HepG2 (cell line): Measurements from ENCODE around the gene IFIT1B. TPM values are rescaled to one million over a fixed set of nuclear protein-coding genes. Genes with fewer than 3 reads are reported as not detected.
"Not testable (repeated sequence)": the region's sequence is repeated elsewhere in the genome, so short reads cannot be mapped to it uniquely, and the experiment has no call there.

Experiments used
- ATAC-seq: fragments of 200-7000 bp; cut with Tn5 transposase; 3 replicates; pipeline ENCODE4 v1.9.1; 2020; ENCODE audit warnings: mild to moderate bottlenecking, moderate library complexity
- BruUV-seq: library from RNA; stranded (reverse); fragments of 400-500 nt; replicated peaks from 2 replicates; lab custom pipeline; 2021; lab: Mats Ljungman, UMichigan
- CTCF ChIA-PET: fragments of 300-600 bp; formaldehyde crosslinking; extraction: SDS; loops from one replicate; lab custom pipeline; 2021; ENCODE audit warnings: low total read pairs, inconsistent platforms, low intra/inter-chr PET ratio; lab: Yijun Ruan, JAX
- POLR2A ChIA-PET: fragments of 350-600 bp; sonication (Branson Sonifier 250); formaldehyde crosslinking; loops from one replicate; lab custom pipeline; 2020; ENCODE audit warnings: antibody characterized with exemption, inconsistent platforms; lab: Yijun Ruan, JAX
- DNase-seq: peaks from one replicate; pipeline ENCODE4 v3.0.0-alpha.2; 2015; ENCODE audit warnings: low spot score
- FAIRE-seq: peaks from 3 replicates; lab custom pipeline; 2011; peaks lifted over from hg19 to GRCh38; lab: Jason Lieb, UNC
- H2AFZ ChIP-seq: one replicate; pipeline ENCODE4 v1.6.1; 2011; ENCODE audit warnings: low read length, inconsistent platforms
- H3K27ac ChIP-seq: fragments of 300-600 bp; 3 replicates; pipeline ENCODE4 v1.8.0; 2011; ENCODE audit warnings: mixed run types, mild to moderate bottlenecking, mixed read lengths, low read length, inconsistent platforms; ENCODE audit not compliant: insufficient read depth; ENCODE audit errors: extremely low read length
- H3K27me3 ChIP-seq, 2 experiments: fragments of 200-600 bp in 1 of 2; 2 replicates in 1 of 2; 3 replicates in 1 of 2; pipeline versions ENCODE4 v1.6.0 to v1.8.0; 2011; ENCODE audit warnings: low read length in 2 of 2, mild to moderate bottlenecking in 2 of 2, moderate library complexity in 2 of 2, inconsistent platforms in 1 of 2; ENCODE audit not compliant: insufficient read depth in 2 of 2, control insufficient read depth in 1 of 2
- H3K36me3 ChIP-seq, 2 experiments: fragments of 200-600 bp in 1 of 2; replicated peaks in 1 of 2; 2 replicates in 1 of 2; 3 replicates in 1 of 2; pipeline versions ENCODE4 v1.5.1 to v1.8.0; 2011; ENCODE audit warnings: low read length in 2 of 2, inconsistent platforms in 1 of 2; ENCODE audit not compliant: insufficient read depth in 2 of 2, control insufficient read depth in 1 of 2
- H3K4me1 ChIP-seq: 2 replicates; pipeline ENCODE4 v1.5.1; 2012; ENCODE audit warnings: low read length, inconsistent platforms; ENCODE audit not compliant: insufficient read depth
- H3K4me2 ChIP-seq: 2 replicates; pipeline ENCODE4 v1.6.0; 2011; ENCODE audit warnings: low read depth, low read length, inconsistent platforms
- H3K4me3 ChIP-seq, 3 experiments: fragments of 200-600 bp in 1 of 3; sonication (generic), shearing (Covaris generic) in 1 of 3; replicated peaks in 1 of 3; 2 replicates each; pipeline ENCODE4 v1.5.1; 2011 to 2016; ENCODE audit warnings: low read length in 3 of 3, inconsistent platforms in 2 of 3, low read depth in 2 of 3, mild to moderate bottlenecking in 2 of 3, control low read depth in 1 of 3, mixed read lengths in 1 of 3; ENCODE audit not compliant: insufficient read depth in 1 of 3
- H3K79me2 ChIP-seq: one replicate; pipeline ENCODE4 v1.6.1; 2011; ENCODE audit warnings: low read length, inconsistent platforms; ENCODE audit not compliant: insufficient read depth
- H3K9ac ChIP-seq: 2 replicates; pipeline ENCODE4 v1.6.0; 2011; ENCODE audit warnings: mild to moderate bottlenecking, low read depth, low read length, inconsistent platforms; ENCODE audit not compliant: insufficient read depth
- H3K9me3 ChIP-seq: 2 replicates; pipeline ENCODE4 v1.5.1; 2012; ENCODE audit warnings: mild to moderate bottlenecking, low read length
- H4K20me1 ChIP-seq: 2 replicates; pipeline ENCODE4 v1.6.0; 2011; ENCODE audit warnings: inconsistent platforms, mild to moderate bottlenecking, low read length, moderate library complexity; ENCODE audit not compliant: insufficient read depth
- ATRX ChIP-seq: sonication (generic); formaldehyde crosslinking; IDR thresholded peaks from 2 replicates; pipeline ENCODE4 v1.4.0; 2020; ENCODE audit warnings: missing genetic modification reagents, borderline replicate concordance
- DDIT3 ChIP-seq: sonication (generic); formaldehyde crosslinking; IDR thresholded peaks from 2 replicates; pipeline ENCODE4 v1.4.0; 2020; ENCODE audit warnings: mild to moderate bottlenecking, missing genetic modification reagents
- KDM2A ChIP-seq: sonication (generic); formaldehyde crosslinking; IDR thresholded peaks from 2 replicates; pipeline ENCODE4 v1.4.0; 2020; ENCODE audit warnings: low read depth, missing genetic modification reagents, borderline replicate concordance
- NFKB2 ChIP-seq: sonication (generic); formaldehyde crosslinking; IDR thresholded peaks from 2 replicates; pipeline ENCODE4 v1.4.0; 2020; ENCODE audit warnings: missing genetic modification reagents, borderline replicate concordance
- RBM22 ChIP-seq: fragments of 200-400 bp; formaldehyde crosslinking; optimal IDR thresholded peaks from 2 replicates; pipeline ENCODE3; 2017; ENCODE audit warnings: mild to moderate bottlenecking, low read length, moderate library complexity
- SRSF1 ChIP-seq: fragments of 200-400 bp; formaldehyde crosslinking; optimal IDR thresholded peaks from 2 replicates; pipeline ENCODE3; 2017; ENCODE audit warnings: mild to moderate bottlenecking, low read depth, low read length, moderate library complexity
- ZGPAT ChIP-seq: IDR thresholded peaks from 2 replicates; pipeline ENCODE4 v1.6.1; 2016; ENCODE audit warnings: mild to moderate bottlenecking
- ZNF225 ChIP-seq: sonication (generic); formaldehyde crosslinking; IDR thresholded peaks from 2 replicates; pipeline ENCODE4 v1.4.0; 2020; ENCODE audit warnings: mild to moderate bottlenecking, missing genetic modification reagents
- ZNF280D ChIP-seq: sonication (generic); formaldehyde crosslinking; IDR thresholded peaks from 2 replicates; pipeline ENCODE4 v1.5.1; 2020; ENCODE audit warnings: mild to moderate bottlenecking, missing genetic modification reagents
- WGBS: methylation state at CpG from one replicate; pipeline ENCODE4 v1.1.6; 2017; ENCODE audit warnings: low lambda C conversion rate; 5-methylcytosine and 5-hydroxymethylcytosine counted together
- in situ Hi-C: cut with HindIII; loops from 2 replicates; pipeline ENCODE4 v1.10.0; 2017; ENCODE audit warnings: low pct_unique_long_range_greater_than_20kb; ENCODE audit not compliant: extremely low pct_ligation_motif_present
- intact Hi-C: fragments of 100-400 bp; cut with micrococcal nuclease; formaldehyde crosslinking; loops from one replicate; pipeline ENCODE4 v1.10.0; 2022; ENCODE audit not compliant: unreplicated experiment
- polyA plus RNA-seq, 8 experiments: library from polyadenylated mRNA; depleted of rRNA in 3 of 8; stranded (reverse) in 7 of 8; unstranded in 1 of 8; fragments of >200 nt; fragmentation: Illumina TruSeq in 4 of 8; extraction: Trizol in 4 of 8; gene quantifications; 2 replicates each; pipeline versions ENCODE4 v1.2.1 to v1.2.3, GENCODE V29; 2011 to 2016; ENCODE audit warnings: low read depth in 4 of 8, missing spikeins in 1 of 8, mixed read lengths in 1 of 8; ENCODE audit not compliant: insufficient read depth in 1 of 8
- total RNA-seq, 5 experiments: library from RNA; depleted of rRNA; stranded (reverse); fragments of >200 nt; fragmentation: Illumina TruSeq; extraction: Trizol; gene quantifications; 2 replicates each; pipeline ENCODE4 v1.2.3, GENCODE V29; 2016; ENCODE audit warnings: low read depth in 1 of 5

IFIT1B gene
- total and polyA plus RNA-seq, 2 of the 13 experiments (the other 11 are each of a cell fraction or from before 2014, with no cell fraction given) = not detected

GRCh38 chr10:89329151-89329550 is 48.7 kb upstream of the IFIT1B start:
- H3K4me1 ChIP-seq = peaks cover 58% of the 10 kb centered on the region
- H2AFZ ChIP-seq = no peak overlapping the region
- TF ChIP-seq RBM22 (no peak), SRSF1 (no peak), ATRX (no peak), DDIT3 (CRISPR knock-in tag) (no peak), ZNF225 (CRISPR knock-in tag) (no peak), ZNF280D (CRISPR knock-in tag) (no peak), ZGPAT (no peak), KDM2A (CRISPR knock-in tag) (no peak), NFKB2 (CRISPR knock-in tag) (no peak)
- H3K36me3 ChIP-seq = no peaks in the 10 kb centered on the region
- no peak overlapping the region for H3K4me3 ChIP-seq
- no peak overlapping the region for H3K9ac ChIP-seq
- WGBS = 84% methylated on average over 2 of the region's 2 CpGs
- DNase-seq (no peak), ATAC-seq (no peak), FAIRE-seq (no peak)
- no TSS peak for BruUV-seq
- H3K27ac ChIP-seq = no peak overlapping the region
- H3K79me2 ChIP-seq = no peaks in the 10 kb centered on the region
- H4K20me1 ChIP-seq = no peaks in the 10 kb centered on the region
- H3K27me3 ChIP-seq = no peaks in the 10 kb centered on the region
- ChIA-PET CTCF (no interaction called here), POLR2A (no interaction called here)
- in situ Hi-C loops = no loop called here
- H3K9me3 ChIP-seq = no peaks in the 10 kb centered on the region
- intact Hi-C loops = no loop called here
- H3K4me2 ChIP-seq = no peak overlapping the region

- intact Hi-C loops, H3K9ac ChIP-seq, POLR2A ChIA-PET, H3K9me3 ChIP-seq, H2AFZ ChIP-seq, H3K27me3 ChIP-seq, in situ Hi-C loops, DNase-seq, H4K20me1 ChIP-seq, BruUV-seq, H3K36me3 ChIP-seq, ATAC-seq, H3K4me3 ChIP-seq, H3K27ac ChIP-seq, H3K79me2 ChIP-seq, H3K4me2 ChIP-seq, CTCF ChIA-PET, FAIRE-seq: not testable (repeated sequence)
- WGBS = 80% methylated on average over 3 of the region's 3 CpGs
- H3K4me1 ChIP-seq = peaks cover 59% of the 10 kb centered on the region
Observed at GRCh38 chr10:89330014-89330413, 47.8 kb upstream of the IFIT1B start.
